Ammon's horn (tissue), 1 donor: Measurements from ENCODE around the gene MYDGF.
"Not testable (repeated sequence)": the region's sequence is repeated elsewhere in the genome, so short reads cannot be mapped to it uniquely, and the experiment has no call there.

ENCODE experiments used
- DNase-seq: peaks from one replicate; pipeline ENCODE4 v3.0.0-alpha.2; 2016; ENCODE audit warnings: low spot score

MYDGF gene

GRCh38 chr19:4669723-4670480 lies at the start of gene MYDGF:
Gene MYDGF (minus strand): TSS chr19:4670342. CDS start chr19:4670334, 8 bp downstream.
- peak; percentile 94 for DNase-seq

- DNase-seq = no peak
These were observed 49.3 kb upstream of the MYDGF start for GRCh38 chr19:4719499-4719866.

- no peak for DNase-seq
These were observed 48.0 kb upstream of the MYDGF start for GRCh38 chr19:4717966-4718701.

- no peak for DNase-seq
These were observed 47.2 kb upstream of the MYDGF start for GRCh38 chr19:4717191-4717965.

- DNase-seq = peak; percentile 50
These were observed 45.5 kb upstream of the MYDGF start for GRCh38 chr19:4715529-4716221.

GRCh38 chr19:4715178-4715528 lies 45.0 kb upstream of the MYDGF start:
- DNase-seq = not testable (repeated sequence)

GRCh38 chr19:4714016-4714415 lies 43.9 kb upstream of the MYDGF start:
- no peak for DNase-seq

GRCh38 chr19:4713384-4713951 lies 43.3 kb upstream of the MYDGF start:
- DNase-seq = no peak

GRCh38 chr19:4712771-4713170 lies 42.6 kb upstream of the MYDGF start:
- no peak for DNase-seq

GRCh38 chr19:4711211-4711610 lies 41.1 kb upstream of the MYDGF start:
- no peak for DNase-seq

- DNase-seq = no peak
These were observed 40.1 kb upstream of the MYDGF start for GRCh38 chr19:4710281-4710600.

GRCh38 chr19:4709440-4710280 lies 39.5 kb upstream of the MYDGF start:
- no peak for DNase-seq

- DNase-seq = no peak
These were observed 38.0 kb upstream of the MYDGF start for GRCh38 chr19:4707956-4708650.

GRCh38 chr19:4707322-4707721 lies 37.2 kb upstream of the MYDGF start:
- peak; percentile 34 for DNase-seq

GRCh38 chr19:4705413-4706131 lies 35.4 kb upstream of the MYDGF start:
- no peak for DNase-seq

- DNase-seq = no peak
These were observed 34.2 kb upstream of the MYDGF start for GRCh38 chr19:4704317-4704673.

GRCh38 chr19:4703671-4704316 lies 33.7 kb upstream of the MYDGF start:
- DNase-seq = no peak

GRCh38 chr19:4702764-4703163 lies 32.6 kb upstream of the MYDGF start:
- no peak for DNase-seq

GRCh38 chr19:4701557-4701956 lies 31.4 kb upstream of the MYDGF start:
- no peak for DNase-seq

- DNase-seq = no peak
These were observed 30.5 kb upstream of the MYDGF start for GRCh38 chr19:4700693-4700970.
